PFSK-1 (cell line): ENCODE measurements around the gene FXN.

Experiments
- POLR2AphosphoS5 ChIP-seq: IDR thresholded peaks from 2 replicates; pipeline ENCODE4 v1.6.1; 2012; ENCODE audit warnings: low read depth, mild to moderate bottlenecking, control low read depth, low read length, moderate library complexity
- TF ChIP-seq, protein P1 (sequence below), 2 experiments: IDR thresholded peaks; 2 replicates each; pipeline versions ENCODE4 v1.6.1 to v1.8.0; 2011 to 2012; ENCODE audit warnings: low read depth in 2 of 2, low read length in 2 of 2, control low read depth in 1 of 2, inconsistent platforms in 1 of 2, mild to moderate bottlenecking in 1 of 2, moderate library complexity in 1 of 2; ENCODE audit not compliant: insufficient read depth in 1 of 2

DNA sequence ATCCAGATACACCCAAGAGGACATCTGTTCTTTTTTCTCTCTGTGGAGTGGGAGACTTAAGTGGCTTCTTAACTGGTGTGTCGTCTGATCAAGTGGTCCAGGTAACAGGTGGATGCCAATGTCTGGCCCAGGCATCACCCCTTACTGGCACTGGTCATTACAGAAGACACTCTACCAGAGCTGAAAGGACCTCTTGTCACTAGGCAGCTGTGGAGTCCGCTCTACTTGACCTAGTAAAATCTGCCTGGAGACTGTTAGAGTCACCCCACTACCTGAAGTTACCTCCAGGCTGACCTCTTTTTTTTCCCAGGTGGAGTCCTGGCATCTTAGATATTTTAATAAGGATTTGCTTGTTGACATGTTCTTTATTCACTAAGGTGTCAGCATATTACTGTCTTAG, 22.5 kb downstream of the FXN start:
- TF ChIP-seq, protein P1, sequence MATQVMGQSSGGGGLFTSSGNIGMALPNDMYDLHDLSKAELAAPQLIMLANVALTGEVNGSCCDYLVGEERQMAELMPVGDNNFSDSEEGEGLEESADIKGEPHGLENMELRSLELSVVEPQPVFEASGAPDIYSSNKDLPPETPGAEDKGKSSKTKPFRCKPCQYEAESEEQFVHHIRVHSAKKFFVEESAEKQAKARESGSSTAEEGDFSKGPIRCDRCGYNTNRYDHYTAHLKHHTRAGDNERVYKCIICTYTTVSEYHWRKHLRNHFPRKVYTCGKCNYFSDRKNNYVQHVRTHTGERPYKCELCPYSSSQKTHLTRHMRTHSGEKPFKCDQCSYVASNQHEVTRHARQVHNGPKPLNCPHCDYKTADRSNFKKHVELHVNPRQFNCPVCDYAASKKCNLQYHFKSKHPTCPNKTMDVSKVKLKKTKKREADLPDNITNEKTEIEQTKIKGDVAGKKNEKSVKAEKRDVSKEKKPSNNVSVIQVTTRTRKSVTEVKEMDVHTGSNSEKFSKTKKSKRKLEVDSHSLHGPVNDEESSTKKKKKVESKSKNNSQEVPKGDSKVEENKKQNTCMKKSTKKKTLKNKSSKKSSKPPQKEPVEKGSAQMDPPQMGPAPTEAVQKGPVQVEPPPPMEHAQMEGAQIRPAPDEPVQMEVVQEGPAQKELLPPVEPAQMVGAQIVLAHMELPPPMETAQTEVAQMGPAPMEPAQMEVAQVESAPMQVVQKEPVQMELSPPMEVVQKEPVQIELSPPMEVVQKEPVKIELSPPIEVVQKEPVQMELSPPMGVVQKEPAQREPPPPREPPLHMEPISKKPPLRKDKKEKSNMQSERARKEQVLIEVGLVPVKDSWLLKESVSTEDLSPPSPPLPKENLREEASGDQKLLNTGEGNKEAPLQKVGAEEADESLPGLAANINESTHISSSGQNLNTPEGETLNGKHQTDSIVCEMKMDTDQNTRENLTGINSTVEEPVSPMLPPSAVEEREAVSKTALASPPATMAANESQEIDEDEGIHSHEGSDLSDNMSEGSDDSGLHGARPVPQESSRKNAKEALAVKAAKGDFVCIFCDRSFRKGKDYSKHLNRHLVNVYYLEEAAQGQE (IDR thresholded peaks at IDR 0.05; ENCODE audit: insufficient read depth in 1 of 2, low read depth in 2 of 2, low read length in 2 of 2): no peak
- no peak for TF ChIP-seq POLR2AphosphoS5
